ENCODE data around the gene ULBP2.

- TF ChIP-seq CTCF (IDR thresholded peaks at IDR 0.05) (no peak), POLR2A (IDR thresholded peaks at IDR 0.05) (no peak), POLR2AphosphoS5 (IDR thresholded peaks at IDR 0.05) (no peak)
These were observed 54.2 kb downstream of the ULBP2 start for GRCh38 chr6:149995971-149996370.

All from gastroesophageal sphincter (tissue), 3 donors.